ENCODE results near the gene PHF3.

PHF3 gene

GRCh38 chr6:63624091-63624490 lies 11.5 kb upstream of the PHF3 start:
- TF ChIP-seq POLR2A (IDR thresholded peaks at IDR 0.05; ENCODE audit: low read depth, low read length) = no peak
- DNase-seq (ENCODE audit: insufficient read length, low spot score) (no peak), FAIRE-seq (no peak)

GRCh38 chr6:63630466-63630865 lies 5.1 kb upstream of the PHF3 start:
- DNase-seq (ENCODE audit: insufficient read length, low spot score) (no peak), FAIRE-seq (no peak)
- no peak for TF ChIP-seq POLR2A (IDR thresholded peaks at IDR 0.05; ENCODE audit: low read depth, low read length)

- DNase-seq (ENCODE audit: insufficient read length, low spot score) (no peak), FAIRE-seq (no peak)
- no peak for TF ChIP-seq POLR2A (IDR thresholded peaks at IDR 0.05; ENCODE audit: low read depth, low read length)
These were observed 972 bp upstream of the PHF3 start for GRCh38 chr6:63634630-63635029.

- no peak for TF ChIP-seq POLR2A (IDR thresholded peaks at IDR 0.05; ENCODE audit: low read depth, low read length)
- FAIRE-seq = no peak
- DNase-seq (ENCODE audit: insufficient read length, low spot score) = no peak
These were observed 401 bp upstream of the PHF3 start for GRCh38 chr6:63635215-63635587.

GRCh38 chr6:63636518-63637021 lies 968 bp downstream of the PHF3 start:
- TF ChIP-seq POLR2A (IDR thresholded peaks at IDR 0.05; ENCODE audit: low read depth, low read length) = no peak
- no peak for DNase-seq (ENCODE audit: insufficient read length, low spot score)
- peak; percentile 52 for FAIRE-seq

GRCh38 chr6:63637865-63638445 lies 2.4 kb downstream of the PHF3 start:
- no peak for TF ChIP-seq POLR2A (IDR thresholded peaks at IDR 0.05; ENCODE audit: low read depth, low read length)
- FAIRE-seq = no peak

DNA sequence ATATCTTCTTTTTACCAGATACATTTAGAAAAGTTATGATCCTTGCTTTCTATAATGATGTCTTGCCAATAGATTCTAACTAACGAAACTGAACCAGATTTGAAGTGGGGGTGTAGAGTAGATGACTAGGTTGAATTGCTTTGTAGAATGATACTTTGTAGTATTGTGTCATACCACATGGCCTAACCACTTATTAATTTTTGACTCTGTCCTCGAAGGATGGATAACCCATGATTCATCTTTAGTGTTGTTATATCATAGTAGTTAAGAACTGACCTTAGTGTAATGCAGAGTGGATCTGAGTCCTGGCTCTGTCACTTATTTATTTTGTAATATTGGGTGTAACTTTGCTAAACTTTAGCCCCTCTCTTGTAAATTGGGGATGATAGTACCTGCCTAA lies 4.5 kb downstream of the PHF3 start:
- DNase-seq (ENCODE audit: insufficient read length, low spot score) (peak; percentile 21), FAIRE-seq (peak; percentile 89)
- TF ChIP-seq POLR2A (IDR thresholded peaks at IDR 0.05; ENCODE audit: low read depth, low read length) = no peak

More at GRCh38 chr6:63637865-63638445, 2.4 kb downstream of the PHF3 start:
- no peak for DNase-seq (ENCODE audit: insufficient read length, low spot score)

DNA sequence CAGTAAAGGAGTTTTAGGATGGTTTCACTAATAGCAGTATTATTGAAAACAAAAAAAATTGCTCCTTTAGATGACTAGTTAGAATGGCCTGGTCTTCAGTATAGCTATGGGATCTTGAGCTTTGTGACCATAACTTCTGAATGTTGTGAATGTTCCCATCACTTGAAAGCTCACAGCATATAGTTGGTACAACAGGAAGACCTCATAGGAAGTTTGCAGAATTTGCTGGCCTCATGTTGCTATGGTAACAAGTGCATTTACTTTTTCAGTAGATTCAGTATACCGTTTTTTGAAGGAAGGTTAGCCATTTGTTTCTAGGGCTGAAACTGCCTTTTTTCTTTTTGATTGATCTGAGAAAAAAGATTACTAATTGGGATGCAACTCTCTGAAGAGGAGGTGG lies 8.3 kb downstream of the PHF3 start:
- no peak for DNase-seq (ENCODE audit: insufficient read length, low spot score)
- TF ChIP-seq POLR2A (IDR thresholded peaks at IDR 0.05; ENCODE audit: low read depth, low read length) = no peak

DNA sequence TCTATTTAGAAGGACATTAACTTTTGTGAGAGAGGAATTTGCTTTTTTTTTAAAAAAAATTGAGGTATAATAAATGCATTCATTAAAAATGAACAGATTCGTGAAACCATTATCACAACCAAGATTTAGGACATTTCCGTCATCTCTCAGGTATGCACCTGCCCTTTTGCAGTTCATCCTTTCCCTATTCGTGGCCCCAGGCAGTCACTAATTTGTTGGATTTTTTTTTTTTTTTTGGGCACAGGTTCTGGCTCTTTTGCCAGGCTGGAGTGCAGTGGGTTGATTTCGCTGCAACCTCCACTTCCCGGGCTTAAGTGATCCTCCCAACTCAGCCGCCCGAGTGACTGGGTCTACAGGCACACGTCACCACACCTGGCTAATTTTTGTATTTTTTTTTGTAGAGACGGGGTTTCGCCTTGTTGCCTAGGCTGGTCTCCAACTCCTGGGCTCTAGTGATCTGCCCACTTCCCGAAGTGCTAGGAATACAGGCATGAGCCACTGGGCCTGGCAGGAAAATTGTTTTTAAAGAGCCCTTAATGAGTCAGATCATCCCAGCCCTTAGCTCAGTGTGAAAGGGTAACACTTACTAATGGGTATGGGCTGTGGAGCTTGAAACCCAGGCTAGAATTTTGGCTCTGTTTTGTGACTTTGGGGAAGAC lies 9.2 kb downstream of the PHF3 start:
- no peak for TF ChIP-seq POLR2A (IDR thresholded peaks at IDR 0.05; ENCODE audit: low read depth, low read length)
- peak; percentile 60 for FAIRE-seq
- DNase-seq (ENCODE audit: insufficient read length, low spot score) = no peak

More for the DNA sequence above, 8.3 kb downstream of the PHF3 start:
- no peak for FAIRE-seq

GRCh38 chr6:63649269-63649668 lies 13.7 kb downstream of the PHF3 start:
- TF ChIP-seq POLR2A (IDR thresholded peaks at IDR 0.05; ENCODE audit: low read depth, low read length) = no peak
- FAIRE-seq (no peak), DNase-seq (ENCODE audit: insufficient read length, low spot score) (no peak)

DNA sequence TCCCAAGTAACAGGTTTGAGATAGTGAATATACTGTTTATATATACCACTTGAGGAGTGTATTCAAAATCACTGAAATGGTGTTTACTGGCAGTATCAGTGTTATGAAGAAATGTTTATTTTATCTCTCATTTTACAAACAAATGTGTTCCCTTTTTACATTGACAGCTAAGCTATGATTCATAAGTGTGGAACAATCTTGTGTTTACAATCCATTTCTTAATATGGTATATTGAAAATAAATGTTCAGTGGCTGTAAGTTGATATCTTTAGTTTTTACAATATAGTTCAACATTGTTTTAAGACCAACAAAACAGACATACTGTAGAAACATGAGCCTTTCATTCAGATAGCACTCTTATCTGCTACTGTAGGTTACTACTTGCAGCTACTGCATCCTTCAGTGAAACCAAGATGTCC lies 14.3 kb downstream of the PHF3 start:
- FAIRE-seq (no peak), DNase-seq (ENCODE audit: insufficient read length, low spot score) (no peak)
- no peak for TF ChIP-seq POLR2A (IDR thresholded peaks at IDR 0.05; ENCODE audit: low read depth, low read length)

DNA sequence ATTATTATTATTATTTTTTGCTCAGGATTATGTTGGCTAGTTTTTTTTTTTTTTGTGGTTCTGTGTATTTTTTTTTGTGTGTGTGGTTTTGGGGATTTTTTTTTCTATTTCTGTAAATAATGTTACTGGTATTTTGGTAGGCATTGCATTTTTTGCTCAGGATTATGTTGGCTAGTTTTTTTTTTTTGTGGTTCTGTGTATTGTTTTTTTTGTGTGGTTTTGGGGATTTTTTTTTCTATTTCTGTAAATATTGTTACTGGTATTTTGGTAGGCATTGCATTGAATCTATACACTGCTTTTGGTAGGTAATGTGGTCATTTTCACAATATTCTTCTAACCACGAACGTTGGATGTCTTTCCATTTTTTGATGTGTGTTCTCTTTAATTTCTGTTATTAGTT lies 17.4 kb downstream of the PHF3 start:
- DNase-seq (ENCODE audit: insufficient read length, low spot score) = no peak
- no peak for TF ChIP-seq POLR2A (IDR thresholded peaks at IDR 0.05; ENCODE audit: low read depth, low read length)
- no peak for FAIRE-seq

DNA sequence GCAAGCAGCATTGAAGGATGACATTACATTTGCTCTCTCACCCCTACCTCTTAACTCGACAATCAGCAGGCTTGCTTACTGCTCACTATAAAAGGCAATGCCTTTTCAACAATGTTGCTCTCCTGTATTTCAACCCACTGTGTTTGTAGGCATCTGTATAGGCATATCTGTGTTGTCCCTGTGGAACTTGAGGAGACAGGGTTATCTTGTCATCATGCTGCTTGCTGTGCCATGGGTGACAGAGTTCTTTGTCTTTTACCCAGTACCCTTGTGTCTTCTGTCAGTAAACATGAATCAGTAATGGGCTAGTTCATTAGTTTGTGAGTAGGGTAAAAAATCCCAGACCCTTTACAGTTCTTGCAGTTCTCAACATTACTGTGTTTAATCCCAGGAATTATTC lies 25.2 kb downstream of the PHF3 start:
- no peak for DNase-seq (ENCODE audit: insufficient read length, low spot score)
- FAIRE-seq = peak; percentile 23
- TF ChIP-seq POLR2A (IDR thresholded peaks at IDR 0.05; ENCODE audit: low read depth, low read length) = no peak

DNA sequence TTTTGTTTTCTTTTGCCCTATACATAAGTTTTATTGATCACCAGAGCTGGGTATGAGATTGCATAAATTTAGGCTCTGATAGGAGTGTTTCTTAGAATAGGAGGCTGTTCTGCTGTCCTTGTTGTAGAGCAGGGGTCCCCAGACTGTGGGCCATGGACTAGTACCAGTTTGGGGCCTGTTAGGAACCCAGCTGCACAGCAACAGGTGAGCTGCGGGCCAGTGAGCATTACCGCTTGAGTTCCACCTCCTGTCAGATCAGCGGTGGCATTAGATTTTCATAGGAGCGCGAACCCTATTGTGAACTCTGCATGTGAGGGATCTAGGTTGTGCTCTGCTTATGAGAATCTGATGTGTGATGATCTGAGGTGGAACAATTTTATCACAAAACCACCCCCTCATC lies 26.2 kb downstream of the PHF3 start:
- TF ChIP-seq POLR2A (IDR thresholded peaks at IDR 0.05; ENCODE audit: low read depth, low read length) = no peak
- FAIRE-seq = no peak
- DNase-seq (ENCODE audit: insufficient read length, low spot score) = no peak

All from H54 (cell line).